Mesodermal cell (in vitro differentiated cells): ENCODE results near the gene ECI2.

Experiments
- H3K27ac ChIP-seq: 2 replicates; pipeline ENCODE4 v1.7.0; 2013; ENCODE audit warnings: mild to moderate bottlenecking, low read depth, low read length, moderate library complexity; ENCODE audit not compliant: severe bottlenecking
- H3K36me3 ChIP-seq: 2 replicates; pipeline ENCODE4 v1.7.1; 2013; ENCODE audit warnings: mild to moderate bottlenecking, low read length, moderate library complexity; ENCODE audit not compliant: control insufficient read depth, insufficient read depth
- H3K4me1 ChIP-seq: one replicate; pipeline ENCODE4 v1.7.1; 2013; ENCODE audit warnings: mild to moderate bottlenecking, low read length; ENCODE audit not compliant: insufficient read depth, control insufficient read depth, poor library complexity, severe bottlenecking
- H3K4me3 ChIP-seq: 2 replicates; pipeline ENCODE4 v1.7.0; 2013; ENCODE audit warnings: low read length, control low read depth, mild to moderate bottlenecking; ENCODE audit not compliant: insufficient read depth, poor library complexity, severe bottlenecking; ENCODE audit errors: extremely low read depth
- H3K9me3 ChIP-seq: 2 replicates; pipeline ENCODE4 v1.7.1; 2013; ENCODE audit warnings: mild to moderate bottlenecking, low read length, moderate library complexity; ENCODE audit not compliant: control insufficient read depth
- WGBS, 2 experiments: methylation state at CpG; one replicate each; pipeline ENCODE4 v1.1.5; 2013; ENCODE audit warnings: missing lambda C conversion rate in 2 of 2; ENCODE audit not compliant: insufficient coverage in 2 of 2; 5-methylcytosine and 5-hydroxymethylcytosine counted together

Gene ECI2

GRCh38 chr6:4138186-4138585, 2.8 kb upstream of the ECI2 start:
- Histone ChIP-seq H3K4me1 (no peaks in the 10 kb centered on the region), H3K9me3 (no peaks in the 10 kb centered on the region), H3K4me3 (no peak overlapping the region), H3K27ac (no peak overlapping the region), H3K36me3 (peaks cover 4% of the 10 kb centered on the region)
- 80 to 100% methylated on average over 1 of the region's 3 CpGs for WGBS, 2 experiments

- Histone ChIP-seq H3K4me3 (peak overlapping the region; percentile 49), H3K36me3 (peaks cover 22% of the 10 kb centered on the region), H3K27ac (peak overlapping the region; percentile 60), H3K9me3 (peaks cover 14% of the 10 kb centered on the region), H3K4me1 (no peaks in the 10 kb centered on the region)
- whole genome bisulfite sequencing, 2 experiments: 100% methylated on average over 1 of the region's 1 CpG; no CpG with 5 or more reads in 1 of the 2 experiments
Observed at GRCh38 chr6:4136354-4136831, 1.0 kb upstream of the ECI2 start.

GRCh38 chr6:4135665-4136353, 434 bp upstream of the ECI2 start:
- Histone ChIP-seq H3K36me3 (peaks cover 27% of the 10 kb centered on the region), H3K4me3 (peak overlapping the region; percentile 49), H3K4me1 (no peaks in the 10 kb centered on the region), H3K9me3 (peaks cover 14% of the 10 kb centered on the region), H3K27ac (peak overlapping the region; percentile 60)
- WGBS, 2 experiments: 2% methylated on average over 28 to 31 of the region's 64 CpGs

- H3K27ac ChIP-seq: no peak overlapping the region
- 10 to 14% methylated on average over 1 to 6 of the region's 13 CpGs for WGBS, 2 experiments
- peaks cover 42% of the 10 kb centered on the region for H3K36me3 ChIP-seq
- no peaks in the 10 kb centered on the region for H3K4me1 ChIP-seq
- peak overlapping the region; percentile 71 for H3K4me3 ChIP-seq
- peaks cover 14% of the 10 kb centered on the region for H3K9me3 ChIP-seq
Observed at GRCh38 chr6:4133941-4134838, 1.2 kb downstream of the ECI2 start.

GRCh38 chr6:4130357-4130987, 4.9 kb downstream of the ECI2 start:
- Histone ChIP-seq H3K27ac (no peak overlapping the region), H3K4me3 (no peak overlapping the region), H3K36me3 (peaks cover 67% of the 10 kb centered on the region), H3K4me1 (peaks cover 12% of the 10 kb centered on the region), H3K9me3 (peaks cover 14% of the 10 kb centered on the region)
- WGBS, 2 experiments: 96 to 100% methylated on average over 2 of the region's 5 CpGs

GRCh38 chr6:4129446-4129845, 5.9 kb downstream of the ECI2 start:
- H3K9me3 ChIP-seq: peaks cover 14% of the 10 kb centered on the region
- H3K4me1 ChIP-seq: peaks cover 15% of the 10 kb centered on the region
- no peak overlapping the region for H3K4me3 ChIP-seq
- peaks cover 73% of the 10 kb centered on the region for H3K36me3 ChIP-seq
- H3K27ac ChIP-seq: no peak overlapping the region

- Histone ChIP-seq H3K27ac (no peak overlapping the region), H3K9me3 (peaks cover 14% of the 10 kb centered on the region), H3K4me3 (no peak overlapping the region), H3K4me1 (peaks cover 15% of the 10 kb centered on the region), H3K36me3 (peaks cover 79% of the 10 kb centered on the region)
- whole genome bisulfite sequencing, 2 experiments: 100% methylated on average over 3 of the region's 6 CpGs; no CpG with 5 or more reads in 1 of the 2 experiments
Observed at GRCh38 chr6:4128748-4129147, 6.6 kb downstream of the ECI2 start.

GRCh38 chr6:4128072-4128471, 7.3 kb downstream of the ECI2 start:
- Histone ChIP-seq H3K4me1 (peaks cover 15% of the 10 kb centered on the region), H3K4me3 (no peak overlapping the region), H3K27ac (no peak overlapping the region), H3K36me3 (peaks cover 80% of the 10 kb centered on the region), H3K9me3 (peaks cover 14% of the 10 kb centered on the region)
- WGBS, 2 experiments: 45 to 54% methylated on average over 1 of the region's 1 CpG

- peak overlapping the region; percentile 63 for H3K27ac ChIP-seq
- 90 to 100% methylated on average over 4 to 8 of the region's 8 CpGs for WGBS, 2 experiments
- no peak overlapping the region for H3K4me3 ChIP-seq
- H3K9me3 ChIP-seq: no peaks in the 10 kb centered on the region
- H3K4me1 ChIP-seq: peaks cover 15% of the 10 kb centered on the region
- H3K36me3 ChIP-seq: peaks cover 77% of the 10 kb centered on the region
Observed at GRCh38 chr6:4125933-4126864, 9.2 kb downstream of the ECI2 start.

- Histone ChIP-seq H3K36me3 (peaks cover 77% of the 10 kb centered on the region), H3K4me3 (no peak overlapping the region), H3K27ac (peak overlapping the region; percentile 11), H3K9me3 (no peaks in the 10 kb centered on the region), H3K4me1 (peaks cover 15% of the 10 kb centered on the region)
- 93 to 94% methylated on average over 5 of the region's 5 CpGs for WGBS, 2 experiments
Observed at GRCh38 chr6:4125500-4125899, 9.9 kb downstream of the ECI2 start.
